NCI-H2107 treated with DMSO at 0.1 percent for 48 hours (cell line): Measurements from ENCODE around the gene PTPRK.

ENCODE experiments used
- DNase-seq: peaks from one replicate; lab custom pipeline; 2025; ENCODE audit not compliant: unreplicated experiment; lab: John Stamatoyannopoulos, UW

PTPRK gene

DNA sequence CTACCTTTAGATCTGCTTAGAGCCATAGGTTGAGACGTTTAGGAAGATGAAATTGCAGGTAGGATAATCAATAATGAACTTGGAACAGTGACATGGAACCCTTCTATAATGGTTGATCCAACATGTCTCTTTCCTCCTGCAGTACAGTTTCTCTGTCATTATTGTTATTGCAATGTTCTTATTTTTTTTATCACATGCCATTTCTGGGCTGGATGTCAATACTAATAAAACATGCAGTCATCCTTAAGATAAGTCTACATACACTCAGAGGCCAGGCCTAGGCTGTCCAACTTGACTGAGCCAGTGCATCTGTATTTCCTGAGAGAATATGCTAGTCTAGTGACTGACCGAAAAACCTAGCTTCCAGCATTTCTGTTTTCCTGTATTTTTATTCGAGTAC is 544.3 kb downstream of the PTPRK start:
- no peak for DNase-seq

DNA sequence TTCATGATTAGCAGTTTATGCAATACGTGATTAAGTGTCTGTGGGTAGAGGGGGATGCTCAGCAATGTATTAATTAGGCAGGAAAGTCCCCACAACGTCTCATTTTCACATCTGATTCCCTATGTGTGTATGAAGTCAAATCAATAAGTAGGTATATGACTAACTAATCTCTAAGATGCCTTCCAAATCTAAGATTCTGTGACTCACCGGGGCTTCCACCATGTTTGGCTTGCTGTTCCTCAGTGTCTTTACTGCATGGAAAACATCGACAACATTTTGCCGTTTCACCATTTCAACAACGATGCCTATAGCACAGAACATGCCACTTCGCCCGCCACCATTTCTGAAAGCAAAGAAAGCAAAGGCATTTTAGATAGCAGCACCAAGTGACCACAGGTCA is 547.6 kb downstream of the PTPRK start:
- DNase-seq = no peak

DNA sequence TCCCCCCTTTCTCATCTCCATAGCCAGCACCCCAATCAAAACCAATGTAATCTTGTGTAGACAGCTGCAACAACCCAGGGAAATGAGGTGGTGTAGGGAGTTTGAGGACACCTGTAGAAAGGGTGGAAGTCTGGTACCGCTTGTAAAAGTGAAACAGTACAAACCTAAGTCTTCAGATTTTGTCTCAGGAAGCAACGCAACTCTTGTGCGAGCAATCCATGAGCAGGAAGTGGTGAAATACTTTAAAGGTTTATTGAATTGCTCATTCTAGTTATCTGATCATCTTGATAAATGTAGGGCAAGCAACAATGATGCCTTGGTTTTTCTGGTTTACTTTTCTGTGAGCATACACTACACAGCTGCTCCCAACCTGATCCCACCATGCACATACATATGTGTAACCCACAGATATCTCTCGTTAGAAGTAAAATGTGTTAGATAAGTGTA is 548.4 kb downstream of the PTPRK start:
- no peak for DNase-seq

DNA sequence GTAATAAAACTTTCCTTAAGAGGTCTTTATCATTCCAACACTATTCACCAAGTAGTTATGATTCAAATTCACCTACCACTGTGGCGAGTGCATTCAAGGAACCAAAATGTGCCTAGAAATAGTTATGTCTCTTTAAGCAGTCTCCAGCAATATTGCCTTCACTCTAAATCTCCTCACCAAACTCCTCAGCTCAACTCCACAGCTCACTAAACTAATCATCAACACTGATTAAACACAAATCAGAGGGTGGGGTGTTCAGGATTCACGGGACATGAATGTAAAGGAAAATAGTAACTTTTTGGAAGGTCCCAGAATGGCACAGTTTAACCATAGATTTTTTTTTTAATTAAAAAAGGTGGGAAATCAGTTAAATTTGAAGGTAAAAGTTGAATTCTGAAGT is 549.0 kb downstream of the PTPRK start:
- no peak for DNase-seq

DNA sequence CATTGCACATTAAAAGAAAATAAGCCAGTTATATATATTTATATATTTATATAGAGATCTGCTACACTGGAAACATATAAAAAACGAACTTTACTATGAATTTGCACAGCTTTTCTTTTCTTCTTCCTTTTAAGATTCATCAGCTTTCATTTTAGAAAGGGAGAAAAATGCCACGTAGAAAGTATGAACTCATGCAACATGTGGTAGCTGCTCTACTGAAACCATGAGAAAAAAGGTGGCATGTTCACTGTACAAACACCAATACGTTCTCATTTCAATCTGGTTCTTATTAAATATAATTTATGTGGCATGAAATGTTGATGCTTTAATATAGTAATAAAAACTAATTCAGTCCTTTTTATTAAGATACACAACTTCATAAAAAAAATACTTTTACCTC is 550.7 kb downstream of the PTPRK start:
- DNase-seq = no peak

DNA sequence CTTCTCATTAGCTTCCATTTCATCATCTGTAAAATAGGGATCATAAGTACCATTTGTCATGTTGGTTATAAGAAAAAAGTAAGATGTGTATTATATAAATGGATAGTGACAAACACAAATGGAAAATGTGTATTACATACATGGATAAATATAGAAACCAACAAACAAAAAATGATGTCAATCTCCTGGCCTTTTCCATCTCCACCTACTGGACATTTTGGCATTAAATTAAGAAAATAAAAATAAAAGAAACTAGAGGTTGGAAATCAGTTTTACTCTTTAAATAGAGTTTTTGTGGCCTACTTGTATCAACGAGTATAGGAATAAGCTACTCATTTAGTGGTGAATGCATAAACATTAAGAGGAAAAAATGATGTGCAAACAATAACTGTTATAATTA is 552.0 kb downstream of the PTPRK start:
- no peak for DNase-seq

DNA sequence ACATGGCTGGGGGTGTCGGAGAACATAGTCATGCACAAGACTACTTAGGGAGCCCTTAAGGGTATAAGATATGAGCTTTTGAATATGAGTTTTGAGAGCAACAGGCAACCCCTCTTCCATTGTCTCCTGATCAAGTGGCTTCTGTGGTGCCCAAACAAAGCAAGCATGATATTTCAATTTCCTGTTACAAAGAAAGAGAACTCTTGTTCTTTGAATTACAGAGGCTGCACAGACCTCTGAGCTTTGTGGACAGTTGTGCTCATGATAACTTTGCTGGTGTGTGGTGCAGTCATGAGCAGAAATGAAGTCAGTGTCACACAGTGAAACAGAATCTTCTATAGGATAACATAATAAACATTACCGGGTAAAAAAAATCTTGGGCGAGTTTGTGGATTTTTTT is 552.7 kb downstream of the PTPRK start:
- DNase-seq = no peak

DNA sequence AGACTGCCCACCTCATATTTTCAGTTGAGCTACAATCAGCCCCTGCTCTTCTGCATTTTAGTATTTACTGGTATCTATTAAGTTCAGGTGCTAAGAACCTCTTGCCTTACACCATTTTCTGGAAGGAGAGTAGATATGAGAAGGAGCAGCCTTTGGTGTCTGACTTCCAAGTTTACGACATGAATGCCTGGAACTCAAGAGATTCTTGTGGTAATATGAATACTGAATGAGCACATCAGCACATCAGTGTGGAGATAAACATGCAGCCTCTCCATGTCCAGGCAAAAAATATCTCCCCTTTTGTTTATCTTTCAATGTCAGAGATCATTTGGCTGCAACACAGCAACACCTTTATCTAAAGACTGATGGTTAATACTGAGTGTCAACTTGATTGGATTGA is 553.8 kb downstream of the PTPRK start:
- no peak for DNase-seq

DNA sequence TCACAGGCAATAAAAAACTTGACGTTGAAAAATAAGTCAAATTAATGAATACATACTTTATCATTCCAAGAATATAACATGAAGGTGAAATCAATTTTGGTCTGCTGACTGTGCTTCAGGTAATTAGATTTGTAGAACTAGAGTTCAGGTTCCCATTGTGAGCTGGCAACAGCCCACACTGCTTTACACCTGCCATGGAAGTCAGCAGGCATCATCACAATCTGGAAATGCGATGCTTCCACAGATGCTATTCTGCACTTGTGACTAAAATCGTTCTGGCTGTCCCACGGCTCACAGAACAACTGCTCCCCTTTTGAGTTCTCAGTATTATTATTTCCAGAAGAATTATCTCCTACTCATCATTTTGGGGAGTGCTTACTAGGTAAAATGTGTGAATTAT is 556.9 kb downstream of the PTPRK start:
- DNase-seq = peak; percentile 21

DNA sequence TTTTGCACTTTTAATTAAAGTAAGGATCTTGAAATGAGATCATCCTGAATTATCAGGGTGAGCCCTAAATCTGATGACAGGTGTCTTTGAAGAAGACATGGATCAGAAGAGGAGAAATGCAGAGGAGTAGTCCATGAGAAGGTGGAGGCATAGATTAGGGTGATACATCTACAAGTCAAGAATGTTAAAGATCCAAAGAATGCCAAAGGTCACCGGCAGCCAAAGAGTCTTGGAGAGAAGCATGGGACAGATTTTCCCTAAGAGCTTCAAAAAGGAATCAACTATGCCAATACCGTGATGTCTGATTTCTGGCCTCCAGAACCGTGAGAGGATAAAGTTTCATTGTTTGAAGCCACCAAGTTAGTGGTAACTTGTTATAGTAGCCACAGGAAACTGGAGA is 560.5 kb downstream of the PTPRK start:
- no peak for DNase-seq

DNA sequence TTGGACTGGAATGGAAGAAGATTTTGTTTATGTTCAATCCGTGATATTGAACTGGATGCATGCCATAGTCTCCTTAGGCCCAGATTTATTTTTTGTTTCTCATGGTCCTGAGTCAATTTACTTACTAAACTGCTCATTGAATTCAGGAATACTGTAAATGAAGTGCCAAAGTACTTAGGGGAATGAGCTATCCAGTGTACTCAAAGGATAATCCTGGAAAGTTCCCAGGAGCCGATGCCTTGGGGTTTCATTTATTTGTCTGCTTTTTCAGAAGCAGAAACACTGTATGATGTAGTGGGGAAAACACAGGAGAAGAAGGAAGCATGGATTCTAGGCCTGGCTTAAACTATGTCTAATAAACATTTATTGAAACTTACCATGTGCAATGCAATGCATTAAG is 563.4 kb downstream of the PTPRK start:
- no peak for DNase-seq

DNA sequence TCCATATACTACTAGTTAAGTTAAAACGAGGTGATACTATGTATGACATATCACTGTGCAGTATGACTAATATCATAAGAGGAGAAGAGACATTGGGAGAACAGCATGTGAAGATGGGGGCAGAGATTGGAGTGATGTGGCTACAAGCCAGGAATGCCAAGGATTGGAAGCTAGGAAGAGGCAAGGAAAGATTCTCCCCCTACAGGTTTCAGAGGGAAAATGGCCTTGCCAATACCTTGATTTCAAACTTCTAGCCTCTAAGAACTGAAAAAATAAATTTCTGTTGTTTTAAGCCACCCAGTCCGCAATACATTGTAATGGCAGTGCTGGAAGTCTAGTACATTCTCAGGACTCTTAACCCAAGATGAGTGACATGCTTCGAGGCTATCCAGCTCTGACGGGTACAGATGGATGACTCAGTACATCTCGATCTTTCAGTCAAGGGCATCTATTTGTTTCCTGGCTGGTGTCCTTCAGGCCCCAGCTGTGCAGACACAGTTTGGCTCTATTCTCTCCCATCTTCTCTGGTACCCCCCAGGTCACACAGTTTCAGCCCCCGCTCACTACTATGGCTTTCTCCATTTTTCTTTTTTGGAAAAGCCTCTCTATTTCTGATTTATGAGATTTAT is 564.0 kb downstream of the PTPRK start:
- DNase-seq = no peak

DNA sequence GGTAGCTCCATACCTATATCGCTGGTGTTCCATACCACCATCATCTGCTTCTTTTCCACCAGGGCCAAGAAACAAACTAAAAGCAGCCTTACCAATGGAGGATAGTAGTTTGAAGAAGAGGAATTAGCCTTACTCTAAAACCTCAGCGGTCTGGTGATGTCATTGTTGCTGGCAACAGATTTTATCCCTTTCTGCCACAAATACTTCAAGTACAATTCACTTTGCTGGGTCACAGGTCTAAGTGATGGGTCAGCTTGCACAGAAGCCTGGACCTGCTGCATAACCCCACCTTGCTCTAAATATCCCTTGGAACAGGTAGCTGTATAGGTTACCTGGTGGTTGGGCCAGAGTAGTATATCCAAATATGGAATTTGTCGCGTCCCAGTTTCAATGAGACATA is 566.3 kb downstream of the PTPRK start:
- DNase-seq = no peak

DNA sequence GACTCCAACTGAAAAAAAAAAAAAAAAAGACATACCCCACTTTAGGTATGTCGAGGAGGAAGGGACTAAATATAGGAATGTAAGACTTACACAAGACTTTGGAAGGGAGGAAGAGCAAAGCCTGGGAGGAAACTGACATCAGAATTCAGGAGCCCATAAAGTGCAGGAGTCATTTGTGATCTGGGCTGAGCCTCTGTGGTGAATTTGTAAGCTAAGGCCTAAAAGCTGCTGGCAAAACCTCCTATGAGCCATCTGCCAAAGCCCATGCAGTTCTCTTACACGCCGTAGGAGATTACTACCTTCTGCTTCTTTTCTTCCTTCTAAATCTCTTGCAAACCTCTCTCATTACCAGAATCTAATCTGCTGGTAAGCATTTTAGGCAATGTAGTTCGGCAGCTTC is 567.6 kb downstream of the PTPRK start:
- DNase-seq = no peak

DNA sequence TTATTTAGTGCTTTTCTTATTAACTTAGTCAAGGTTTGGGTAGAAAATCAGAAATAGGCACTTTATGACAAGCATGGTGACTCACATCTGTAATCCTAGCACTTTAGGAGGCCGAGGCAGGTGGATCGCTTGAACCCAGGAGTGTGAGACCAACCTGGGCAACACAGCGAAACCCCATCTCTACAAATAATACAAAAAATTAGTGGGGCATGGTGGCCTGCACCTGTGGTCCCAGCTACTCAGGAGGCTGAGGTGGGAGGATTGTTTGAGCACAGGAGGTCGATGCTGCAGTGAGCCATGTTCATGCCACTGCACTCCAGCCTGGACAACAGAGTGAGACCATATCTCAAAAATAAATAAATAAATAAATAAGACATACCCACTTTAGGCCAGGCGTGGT is 568.2 kb downstream of the PTPRK start:
- no peak for DNase-seq

DNA sequence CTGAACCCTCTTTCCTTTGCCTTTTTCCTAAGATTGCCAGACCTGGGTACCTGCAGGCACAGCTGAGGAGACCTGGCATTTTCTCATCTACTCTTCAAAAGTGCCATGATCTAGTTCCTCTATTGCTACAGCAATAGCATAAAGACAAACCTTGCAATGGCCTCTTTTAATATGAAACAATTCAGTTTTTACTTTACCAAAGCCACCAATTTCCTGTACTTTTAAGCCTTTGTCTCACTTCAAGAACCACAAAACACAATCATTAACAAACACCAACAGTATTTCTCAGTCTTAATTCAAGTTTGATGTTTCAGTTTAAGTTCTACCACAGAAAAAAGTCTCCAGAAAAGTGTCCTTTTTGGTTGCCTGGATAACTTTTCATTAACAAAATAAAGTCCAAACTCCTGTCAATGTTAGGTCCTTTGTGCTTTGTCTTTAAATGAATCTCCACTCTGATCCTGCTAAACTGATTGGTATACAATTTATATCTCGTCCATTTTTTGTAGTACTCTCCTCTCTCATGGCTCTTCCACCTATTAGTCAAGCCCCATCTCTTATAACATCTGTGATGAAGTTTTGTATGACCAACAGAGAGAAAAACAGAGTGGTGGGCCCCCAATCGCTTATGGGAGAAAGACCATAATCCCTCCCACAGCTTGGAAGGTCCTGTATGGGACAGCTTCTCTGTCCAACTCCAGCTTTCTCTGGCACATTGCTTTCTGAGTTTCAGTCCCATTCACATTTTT is 569.1 kb downstream of the PTPRK start:
- no peak for DNase-seq

DNA sequence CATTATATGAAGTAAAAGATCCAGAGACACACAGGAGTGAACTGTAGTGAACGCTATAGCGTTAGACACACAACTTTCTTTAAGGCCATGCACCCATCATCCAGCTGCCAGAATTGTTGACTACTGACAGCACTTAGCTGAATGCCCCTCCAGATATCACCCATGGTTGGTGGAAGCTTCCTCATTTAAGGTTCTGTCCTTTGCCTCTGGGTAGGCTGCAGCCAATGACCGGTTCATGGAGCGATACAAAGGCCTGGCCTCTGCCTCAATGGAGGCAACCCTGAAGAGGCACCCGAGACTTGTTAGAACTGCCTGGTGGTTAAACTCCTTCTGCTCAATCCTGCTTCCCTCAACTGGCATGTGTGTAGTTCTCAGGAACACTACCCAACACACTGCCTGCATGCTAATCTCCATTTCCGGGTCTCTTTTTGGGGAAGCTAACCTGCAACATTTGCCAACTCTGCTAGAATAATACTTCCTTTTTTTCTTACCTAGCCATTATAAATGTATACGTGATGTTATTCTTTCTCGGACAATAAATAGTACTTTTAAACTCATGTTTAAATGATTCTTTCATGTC is 569.7 kb downstream of the PTPRK start:
- no peak for DNase-seq

DNA sequence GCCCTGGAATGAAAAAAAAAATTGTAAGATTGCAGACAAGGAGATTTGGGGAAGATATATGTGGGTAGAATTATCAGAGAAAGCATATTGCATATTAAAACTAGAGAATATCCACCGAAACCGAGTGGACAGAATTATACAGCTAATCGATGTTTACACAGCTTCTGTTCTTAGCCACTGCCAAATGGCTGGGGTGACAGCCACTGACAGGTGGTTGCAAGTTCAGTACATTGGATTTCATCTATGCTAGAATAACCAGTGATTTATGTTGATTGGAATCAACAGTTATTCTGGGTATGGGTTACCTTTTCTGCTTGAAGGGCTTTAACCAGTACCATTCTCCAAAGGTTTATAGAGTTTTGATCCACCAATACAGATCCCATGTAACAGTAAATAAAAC is 571.1 kb downstream of the PTPRK start:
- DNase-seq = no peak

DNA sequence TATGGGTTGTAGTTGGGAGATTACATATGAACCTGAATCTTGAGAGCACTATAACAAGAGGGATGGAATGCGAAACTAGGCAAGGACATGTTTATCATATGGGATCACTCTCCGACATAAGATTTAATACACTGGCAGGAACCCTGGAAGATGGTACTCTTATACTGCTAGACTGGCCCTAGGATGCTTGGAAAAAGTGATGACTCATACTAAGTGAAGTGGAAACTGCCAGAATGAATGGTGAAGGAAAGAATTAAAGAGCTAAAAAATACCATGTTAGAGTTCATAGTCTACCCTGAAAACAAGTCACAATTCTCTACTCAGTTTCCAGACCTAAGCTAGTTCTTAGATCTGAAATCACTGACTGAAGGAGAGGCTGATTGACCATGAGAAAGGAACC is 574.0 kb downstream of the PTPRK start:
- DNase-seq = no peak

DNA sequence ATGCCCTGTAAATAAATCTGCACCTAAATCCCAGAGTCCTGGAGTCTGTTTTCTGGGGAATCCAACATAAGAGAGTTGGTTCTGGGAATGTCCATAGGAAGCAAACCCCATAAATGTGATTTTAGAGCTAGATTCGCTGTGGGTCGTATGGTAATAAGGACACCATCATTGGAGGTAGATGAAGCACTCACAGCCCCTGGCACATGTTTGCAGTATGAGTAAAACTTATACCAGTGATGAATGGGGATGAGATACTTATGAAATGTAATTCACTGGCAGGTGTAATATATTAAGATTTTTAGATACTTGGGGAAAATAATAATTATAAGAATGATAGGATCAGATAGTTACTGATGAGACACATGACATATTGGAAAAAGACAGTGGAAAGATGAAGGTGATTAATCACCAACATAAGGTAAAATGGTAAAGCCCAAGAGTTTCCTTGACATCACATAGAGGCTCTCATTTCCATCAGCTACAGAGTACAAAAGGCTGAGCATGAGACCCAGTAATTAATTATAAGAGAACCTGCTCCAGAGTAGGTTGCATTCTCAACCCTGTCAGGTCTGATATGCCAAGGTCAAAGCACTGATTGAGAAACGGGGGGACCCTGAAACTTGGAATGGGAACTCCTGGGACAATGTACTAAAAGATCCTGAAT is 574.8 kb downstream of the PTPRK start:
- no peak for DNase-seq

DNA sequence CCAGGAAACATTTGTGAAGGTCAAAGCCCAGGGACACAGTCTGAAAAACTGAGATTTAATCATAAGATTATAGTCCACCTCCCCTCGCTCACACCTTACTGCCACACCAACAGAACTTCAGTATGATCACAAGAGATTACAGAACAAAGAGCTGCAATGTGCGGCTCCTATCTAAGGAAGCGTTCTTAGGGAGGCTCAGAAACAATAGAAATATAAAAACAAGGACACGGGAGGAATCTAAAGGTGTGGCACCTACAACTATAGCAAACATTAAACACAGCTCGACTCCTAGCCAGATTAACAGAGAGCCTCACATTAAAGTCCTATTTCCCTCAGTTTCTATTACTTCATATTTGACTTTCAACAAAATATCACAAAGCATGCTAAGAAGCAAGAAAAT is 579.2 kb downstream of the PTPRK start:
- no peak for DNase-seq

DNA sequence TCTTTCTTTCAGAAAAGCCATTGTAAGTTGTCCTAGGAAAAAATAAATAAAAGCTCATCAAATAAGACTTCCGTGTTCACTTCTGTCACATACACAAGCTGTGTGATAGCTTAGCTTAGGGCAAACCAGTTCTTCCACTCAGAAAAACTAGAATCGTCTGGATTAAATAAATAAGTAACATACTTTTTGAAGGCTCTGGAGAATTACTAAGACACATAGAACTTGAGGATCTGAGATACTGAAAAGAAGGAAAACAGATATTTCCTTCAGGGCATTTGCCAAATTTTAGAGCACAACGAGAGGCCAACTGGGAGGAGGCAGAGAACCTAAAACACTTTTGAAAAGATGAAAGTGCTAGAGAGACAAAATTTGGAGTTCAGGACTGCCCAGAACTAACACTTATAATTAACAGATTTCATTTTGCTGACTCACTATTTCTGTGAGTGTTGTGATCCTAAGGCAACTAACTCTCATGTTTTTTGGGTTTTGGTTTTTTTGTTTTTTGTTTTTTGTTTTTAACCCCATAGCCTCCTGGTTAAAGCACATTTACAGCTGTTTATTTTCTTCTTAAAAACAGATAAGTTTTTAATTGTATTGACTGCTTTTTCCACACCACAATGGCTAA is 580.8 kb downstream of the PTPRK start:
- DNase-seq = no peak
